Superior temporal gyrus (tissue), 1 donor: Measurements from ENCODE around the gene ADM2.

Experiments used
- DNase-seq: peaks from one replicate; pipeline ENCODE4 v3.0.0-alpha.2; 2016; ENCODE audit errors: extremely low spot score

The ADM2 gene

GRCh38 chr22:50445071-50445879 lies 36.1 kb upstream of the ADM2 start:
- no peak for DNase-seq

GRCh38 chr22:50445880-50446707 lies 35.2 kb upstream of the ADM2 start:
- no peak for DNase-seq

GRCh38 chr22:50446708-50447575 lies 34.4 kb upstream of the ADM2 start:
- DNase-seq: no peak

GRCh38 chr22:50447576-50448551 lies 33.5 kb upstream of the ADM2 start:
- no peak for DNase-seq

GRCh38 chr22:50452649-50453048 lies 28.7 kb upstream of the ADM2 start:
- DNase-seq: no peak

GRCh38 chr22:50454556-50455075 lies 26.7 kb upstream of the ADM2 start:
- DNase-seq: no peak

GRCh38 chr22:50455201-50455600 lies 26.1 kb upstream of the ADM2 start:
- no peak for DNase-seq

- no peak for DNase-seq
Observed at GRCh38 chr22:50456026-50456425, 25.3 kb upstream of the ADM2 start.

- no peak for DNase-seq
Observed at GRCh38 chr22:50456466-50457234, 24.7 kb upstream of the ADM2 start.

- DNase-seq: no peak
Observed at GRCh38 chr22:50459016-50459415, 22.3 kb upstream of the ADM2 start.

GRCh38 chr22:50459496-50460140 lies 21.7 kb upstream of the ADM2 start:
- no peak for DNase-seq

GRCh38 chr22:50460938-50461337 lies 20.4 kb upstream of the ADM2 start:
- DNase-seq: no peak

- DNase-seq: no peak
Observed at GRCh38 chr22:50461536-50461935, 19.8 kb upstream of the ADM2 start.

GRCh38 chr22:50461979-50462540 lies 19.3 kb upstream of the ADM2 start:
- no peak for DNase-seq

GRCh38 chr22:50463188-50463900 lies 18.0 kb upstream of the ADM2 start:
- no peak for DNase-seq

GRCh38 chr22:50464451-50464850 lies 16.9 kb upstream of the ADM2 start:
- DNase-seq: no peak

GRCh38 chr22:50465066-50465930 lies 16.0 kb upstream of the ADM2 start:
- no peak for DNase-seq
